ENCODE measurements around the gene SLC9A5.

SLC9A5 gene

GRCh38 chr16:67312719-67313118 is 63.9 kb downstream of the SLC9A5 start:
- no peak for DNase-seq

- no peak for DNase-seq
These were observed 69.1 kb downstream of the SLC9A5 start for GRCh38 chr16:67317853-67318252.
